ENCODE results near the gene LDB3. TPM values are rescaled to one million over a fixed set of nuclear protein-coding genes. Genes with fewer than 3 reads are reported as not detected.
"Not testable (repeated sequence)": the region's sequence is repeated elsewhere in the genome, so short reads cannot be mapped to it uniquely, and the experiment has no call there.

Gene LDB3
- total RNA-seq, 2 experiments from 2014 or later: 0.07 to 0.09 TPM

DNA sequence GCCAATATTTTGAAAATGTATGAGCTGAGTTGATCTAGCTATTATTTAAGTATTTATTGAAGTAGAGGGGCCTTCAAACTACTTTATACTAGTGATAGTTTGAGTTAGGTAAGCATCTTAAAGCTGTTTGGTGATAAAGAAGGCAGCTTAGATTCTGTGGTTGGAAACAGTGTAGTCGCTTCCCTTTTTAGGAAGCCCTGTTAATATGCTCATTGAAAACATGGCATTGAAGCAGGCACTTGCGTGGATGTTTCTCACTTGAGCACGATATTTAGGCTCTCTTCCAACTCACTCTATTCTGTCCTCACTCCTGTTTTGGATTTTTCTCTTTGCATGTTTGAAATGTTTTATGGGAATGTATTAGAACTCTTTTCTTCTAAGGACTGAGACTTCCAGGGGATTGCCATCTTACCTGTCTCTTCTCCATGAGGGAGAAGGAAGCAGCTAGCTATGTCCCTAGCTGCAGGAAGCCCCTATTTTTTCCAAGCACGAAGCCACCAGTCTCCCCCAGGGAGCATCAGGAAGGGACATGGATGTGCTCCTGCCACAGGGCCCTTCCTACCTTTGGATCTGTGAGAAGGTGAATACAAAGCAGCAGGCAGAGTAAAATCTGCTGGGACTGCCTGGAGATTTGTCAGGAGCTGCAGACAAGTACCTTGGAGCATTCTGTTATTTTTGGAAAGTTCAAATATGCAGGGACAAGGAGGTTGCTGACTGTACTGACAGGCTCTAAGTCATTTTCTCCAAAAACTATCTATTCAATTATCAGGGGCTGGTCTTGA, 66.1 kb downstream of the LDB3 start:
- Mint-ChIP-seq H3K36me3 (ENCODE audit: low read depth) (no peaks in the 10 kb centered on the region), H3K4me3 (no peak overlapping the region), H3K27me3 (peaks cover 3% of the 10 kb centered on the region), H3K27ac (no peak overlapping the region), H3K9me3 (no peaks in the 10 kb centered on the region), H3K4me1 (ENCODE audit: low read depth) (no peaks in the 10 kb centered on the region)
- intact Hi-C loops (cut with micrococcal nuclease): no loop called here
- CTCF ChIA-PET: interaction anchor here (1.1 to 1.4 kb wide), 3 partner anchors 11 to 166 kb away, joined by 3 to 4 read pairs (median 3); no protein-coding TSS in a partner anchor
- POLR2A ChIA-PET: interaction anchor here (0.6 to 0.9 kb wide), 2 partner anchors 24 to 370 kb away, joined by 3 read pairs; no protein-coding TSS in a partner anchor
- no peak for TF ChIP-seq CTCF (IDR thresholded peaks at IDR 0.05)
- no peak for ATAC-seq
- DNase-seq: no peak

DNA sequence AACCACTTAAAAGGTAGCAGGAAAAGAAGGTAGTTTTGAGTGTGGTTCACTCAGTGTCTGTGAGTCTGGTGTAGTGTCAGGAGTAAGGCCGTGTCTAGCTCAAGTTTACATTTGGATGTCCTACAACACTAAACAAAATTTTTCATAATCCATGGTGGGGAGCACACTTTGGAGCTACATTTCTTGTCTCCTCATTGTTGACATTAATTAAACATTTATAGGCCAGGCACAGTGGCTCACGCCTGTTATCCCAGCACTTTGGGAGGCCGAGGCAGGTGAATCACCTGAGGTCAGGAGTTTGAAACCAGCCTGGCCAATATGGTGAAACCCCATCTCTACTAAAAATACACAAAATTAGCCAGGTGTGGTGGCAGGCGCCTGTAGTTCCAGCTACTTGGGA, 67.0 kb downstream of the LDB3 start:
- H3K36me3 Mint-ChIP-seq (ENCODE audit: low read depth); CTCF ChIA-PET; POLR2A ChIA-PET; H3K27me3 Mint-ChIP-seq; H3K4me3 Mint-ChIP-seq; H3K27ac Mint-ChIP-seq; intact Hi-C loops (cut with micrococcal nuclease); H3K4me1 Mint-ChIP-seq (ENCODE audit: low read depth); ATAC-seq; DNase-seq; H3K9me3 Mint-ChIP-seq: not testable (repeated sequence)

DNA sequence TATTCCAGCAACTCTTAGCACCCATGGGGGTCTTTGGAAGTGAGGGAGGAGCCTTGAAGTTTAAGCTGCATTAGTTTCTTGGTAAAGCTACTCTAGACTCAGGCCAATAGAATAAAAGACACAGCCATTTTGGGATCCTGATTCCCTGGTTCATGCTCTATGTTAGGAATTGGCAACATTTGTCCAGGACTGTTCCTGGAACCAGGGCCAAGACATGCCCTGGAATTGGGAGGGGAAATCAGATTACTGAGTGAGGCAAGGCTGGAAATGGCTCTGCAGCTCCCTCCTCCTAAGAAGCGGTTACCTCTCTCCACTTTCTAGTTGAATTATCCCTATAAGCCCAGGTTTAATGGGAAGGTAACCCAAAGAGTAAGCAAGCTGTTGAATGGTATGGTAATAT, 73.9 kb downstream of the LDB3 start:
- intact Hi-C loops (cut with micrococcal nuclease): no loop called here
- peaks cover 1% of the 10 kb centered on the region for H3K27me3 Mint-ChIP-seq
- no peak for ATAC-seq
- no peaks in the 10 kb centered on the region for H3K36me3 Mint-ChIP-seq (ENCODE audit: low read depth)
- no peaks in the 10 kb centered on the region for H3K4me1 Mint-ChIP-seq (ENCODE audit: low read depth)
- no peak for DNase-seq
- no peak overlapping the region for H3K4me3 Mint-ChIP-seq
- POLR2A ChIA-PET: no interaction called here
- H3K9me3 Mint-ChIP-seq: no peaks in the 10 kb centered on the region
- CTCF ChIA-PET: interaction anchor here (1.6 kb wide), 1 partner anchor 9 kb away, joined by 3 read pairs; no protein-coding TSS in a partner anchor
- H3K27ac Mint-ChIP-seq: no peak overlapping the region
- TF ChIP-seq CTCF (IDR thresholded peaks at IDR 0.05): no peak

GRCh38 chr10:86744067-86744725, 75.9 kb downstream of the LDB3 start:
- Mint-ChIP-seq H3K27me3 (no peaks in the 10 kb centered on the region), H3K9me3 (no peaks in the 10 kb centered on the region), H3K4me3 (no peak overlapping the region), H3K36me3 (ENCODE audit: low read depth) (no peaks in the 10 kb centered on the region), H3K4me1 (ENCODE audit: low read depth) (no peaks in the 10 kb centered on the region), H3K27ac (no peak overlapping the region)
- no peak for DNase-seq
- ChIA-PET POLR2A (no interaction called here), CTCF (no interaction called here)
- TF ChIP-seq CTCF (IDR thresholded peaks at IDR 0.05): no peak
- intact Hi-C loops (cut with micrococcal nuclease): no loop called here
- no peak for ATAC-seq

DNA sequence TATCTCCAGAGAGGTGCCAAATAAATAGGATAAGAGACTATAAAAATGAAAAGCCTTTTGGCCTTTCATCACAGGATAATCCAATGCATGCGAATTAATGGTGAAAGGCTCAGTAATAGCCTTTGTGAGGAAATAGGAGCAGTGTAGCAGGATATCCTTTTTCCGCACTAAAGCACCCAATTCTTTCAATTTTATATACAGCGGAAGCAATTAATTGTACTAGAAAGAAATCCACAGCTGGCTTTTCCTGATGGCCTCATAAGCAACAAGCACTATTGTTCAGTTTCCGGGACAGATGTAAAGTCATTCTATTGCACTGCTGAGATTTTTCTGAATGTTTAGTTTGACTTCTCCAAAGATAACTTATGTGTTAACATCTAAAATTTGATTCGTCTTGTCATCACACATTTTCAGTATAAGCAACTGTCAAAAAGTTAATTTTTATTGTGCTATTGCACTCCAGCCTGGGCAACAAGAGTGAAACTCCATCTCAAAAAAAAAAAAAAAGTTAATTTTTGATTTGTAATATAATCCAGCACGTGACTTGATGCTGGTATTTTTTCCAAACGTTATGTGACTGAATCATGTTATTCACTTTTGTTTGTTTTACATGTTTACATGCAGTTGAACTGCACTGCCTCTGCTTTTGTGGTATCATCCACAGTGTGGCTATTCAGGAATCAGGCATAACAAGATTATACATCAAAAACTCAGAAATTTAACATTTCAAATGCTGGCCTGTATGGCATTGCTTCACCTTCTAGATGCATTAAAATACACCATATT, 79.7 kb downstream of the LDB3 start:
- TF ChIP-seq CTCF (IDR thresholded peaks at IDR 0.05): no peak
- POLR2A ChIA-PET: interaction anchor here (1.5 kb wide), 1 partner anchor 9 kb away, joined by 3 read pairs; the partner anchor contains the start of gene BMPR1A
- H3K4me1 Mint-ChIP-seq (ENCODE audit: low read depth): peaks cover 7% of the 10 kb centered on the region
- H3K27ac Mint-ChIP-seq: no peak overlapping the region
- H3K36me3 Mint-ChIP-seq (ENCODE audit: low read depth): no peaks in the 10 kb centered on the region
- DNase-seq: no peak
- CTCF ChIA-PET: interaction anchor here (0.6 kb wide), 1 partner anchor 191 kb away, joined by 5 read pairs; no protein-coding TSS in a partner anchor
- H3K4me3 Mint-ChIP-seq: no peak overlapping the region
- H3K9me3 Mint-ChIP-seq: no peaks in the 10 kb centered on the region
- intact Hi-C loops (cut with micrococcal nuclease): no loop called here
- H3K27me3 Mint-ChIP-seq: no peaks in the 10 kb centered on the region
- no peak for ATAC-seq

All from activated CD8-positive, alpha-beta T cell treated with anti-CD3 and anti-CD28 coated beads for 36 hours (primary cell).